Neural cell (in vitro differentiated cells): Measurements from ENCODE around the gene ACSM5. TPM values are rescaled to one million over a fixed set of nuclear protein-coding genes. Genes with fewer than 3 reads are reported as not detected.
"Not testable (repeated sequence)": the region's sequence is repeated elsewhere in the genome, so short reads cannot be mapped to it uniquely, and the experiment has no call there.

ENCODE experiments used
- H2AFZ ChIP-seq: fragments of 200-600, 300-800 bp; sonication (generic), shearing (Covaris generic); 2 replicates; pipeline ENCODE4 v1.6.0; 2014; ENCODE audit warnings: low read depth, mild to moderate bottlenecking, antibody characterized with exemption, low read length, moderate library complexity
- H3F3A ChIP-seq: fragments of 200-600 bp; shearing (Covaris generic); 2 replicates; pipeline ENCODE4 v1.6.1; 2016; ENCODE audit warnings: mild to moderate bottlenecking, moderate library complexity, mixed read lengths, antibody characterized with exemption, low read length; ENCODE audit not compliant: insufficient read depth, poor library complexity, severe bottlenecking
- H3K27ac ChIP-seq: fragments of 200-600, 300-800 bp; sonication (generic), shearing (Covaris generic); 2 replicates; pipeline ENCODE4 v1.5.1; 2014; ENCODE audit warnings: mild to moderate bottlenecking, low read length, moderate library complexity
- H3K27me3 ChIP-seq: fragments of 300-800, 200-600 bp; sonication (generic), shearing (Covaris generic); 2 replicates; pipeline ENCODE4 v1.6.0; 2014; ENCODE audit warnings: mild to moderate bottlenecking, low read depth, low read length, moderate library complexity; ENCODE audit not compliant: insufficient read depth
- H3K36me3 ChIP-seq: fragments of 300-800, 200-600 bp; sonication (generic), shearing (Covaris generic); 2 replicates; pipeline ENCODE4 v1.5.1; 2014; ENCODE audit warnings: mild to moderate bottlenecking, antibody characterized with exemption, low read length, moderate library complexity; ENCODE audit not compliant: insufficient read depth
- H3K4me2 ChIP-seq: fragments of 300-800, 200-600 bp; sonication (generic), shearing (Covaris generic); 2 replicates; pipeline ENCODE4 v1.6.0; 2014; ENCODE audit warnings: mild to moderate bottlenecking, low read length
- H3K4me3 ChIP-seq: fragments of 300-800, 200-600 bp; sonication (generic), shearing (Covaris generic); 2 replicates; pipeline ENCODE4 v1.5.1; 2014; ENCODE audit warnings: mild to moderate bottlenecking, low read length, moderate library complexity
- H3K79me2 ChIP-seq: fragments of 200-600 bp; shearing (Covaris generic); replicated peaks from 2 replicates; pipeline ENCODE4 v1.6.0; 2014; ENCODE audit warnings: mild to moderate bottlenecking, low read length, moderate library complexity; ENCODE audit not compliant: insufficient read depth
- H3K9ac ChIP-seq: fragments of 300-800, 200-600 bp; sonication (generic), shearing (Covaris generic); 2 replicates; pipeline ENCODE4 v1.6.1; 2016; ENCODE audit warnings: mild to moderate bottlenecking, low read length, mixed read lengths
- H3K9me2 ChIP-seq: fragments of 200-600 bp; shearing (Covaris generic); 2 replicates; pipeline ENCODE4 v1.6.1; 2016; ENCODE audit warnings: mild to moderate bottlenecking, low read length, mixed read lengths; ENCODE audit not compliant: insufficient read depth
- H3K9me3 ChIP-seq: fragments of 200-600, 300-800 bp; sonication (generic), shearing (Covaris generic); 2 replicates; pipeline ENCODE4 v1.6.1; 2016; ENCODE audit warnings: mild to moderate bottlenecking, mixed run types, low read length, moderate library complexity, mixed read lengths
- H4K20me1 ChIP-seq: fragments of 200-600 bp; shearing (Covaris generic); 2 replicates; pipeline ENCODE4 v1.6.1; 2016; ENCODE audit warnings: mild to moderate bottlenecking, mixed run types; ENCODE audit not compliant: insufficient read depth
- polyA plus RNA-seq: library from polyadenylated mRNA; depleted of rRNA; stranded (reverse); fragments of >200 nt; gene quantifications from 2 replicates; pipeline ENCODE4 v1.2.3, GENCODE V29; 2014

ACSM5 gene
- polyA plus RNA-seq, 1 donor from 2014 or later, result not detected

- not testable (repeated sequence) for H3K36me3 ChIP-seq, H4K20me1 ChIP-seq, H3K4me2 ChIP-seq, H3K9ac ChIP-seq, H3K79me2 ChIP-seq, H3K27me3 ChIP-seq, H3K4me3 ChIP-seq, H3F3A ChIP-seq, H3K27ac ChIP-seq, H3K9me2 ChIP-seq, H3K9me3 ChIP-seq, H2AFZ ChIP-seq
Measured at GRCh38 chr16:20459227-20459626, 49.9 kb downstream of the ACSM5 start.

- H3K9ac ChIP-seq, H3K9me2 ChIP-seq, H3K4me2 ChIP-seq, H2AFZ ChIP-seq, H4K20me1 ChIP-seq, H3K4me3 ChIP-seq, H3K27me3 ChIP-seq, H3K27ac ChIP-seq, H3K79me2 ChIP-seq, H3K36me3 ChIP-seq, H3F3A ChIP-seq, H3K9me3 ChIP-seq: not testable (repeated sequence)
Measured at GRCh38 chr16:20460313-20460712, 51.0 kb downstream of the ACSM5 start.

DNA sequence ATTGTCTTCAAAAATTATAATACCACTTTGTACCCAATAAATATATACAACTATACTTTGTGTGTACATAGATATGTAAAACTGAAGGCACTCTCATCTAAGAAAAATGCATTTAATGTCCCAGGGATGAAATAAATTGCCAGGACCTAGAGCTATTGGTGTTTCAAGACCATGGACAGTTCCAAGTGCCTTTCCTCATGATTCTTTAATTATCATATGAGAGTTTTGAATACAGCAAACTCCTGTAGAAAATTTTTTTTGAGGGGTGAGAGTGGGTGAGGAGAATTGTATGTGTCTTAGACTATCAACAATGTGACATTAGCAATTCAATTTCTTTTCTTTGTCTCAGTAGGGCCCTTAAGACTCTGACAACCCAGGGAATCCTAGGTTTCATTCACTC is 59.6 kb downstream of the ACSM5 start:
- H3K9me2 ChIP-seq, H3F3A ChIP-seq, H3K36me3 ChIP-seq, H3K27me3 ChIP-seq, H4K20me1 ChIP-seq, H3K4me3 ChIP-seq, H3K9me3 ChIP-seq, H3K27ac ChIP-seq, H3K9ac ChIP-seq, H3K4me2 ChIP-seq, H2AFZ ChIP-seq, H3K79me2 ChIP-seq: not testable (repeated sequence)

- not testable (repeated sequence) for H3K9ac ChIP-seq, H3K36me3 ChIP-seq, H3K27ac ChIP-seq, H3K9me2 ChIP-seq, H4K20me1 ChIP-seq, H2AFZ ChIP-seq, H3K4me2 ChIP-seq, H3F3A ChIP-seq, H3K79me2 ChIP-seq, H3K4me3 ChIP-seq, H3K9me3 ChIP-seq, H3K27me3 ChIP-seq
Measured at GRCh38 chr16:20469930-20470329, 60.6 kb downstream of the ACSM5 start.

GRCh38 chr16:20470732-20471131 is 61.4 kb downstream of the ACSM5 start:
- H3K27me3 ChIP-seq, H3K79me2 ChIP-seq, H3K9ac ChIP-seq, H3K27ac ChIP-seq, H3F3A ChIP-seq, H4K20me1 ChIP-seq, H2AFZ ChIP-seq, H3K4me2 ChIP-seq, H3K9me2 ChIP-seq, H3K4me3 ChIP-seq, H3K36me3 ChIP-seq, H3K9me3 ChIP-seq: not testable (repeated sequence)

- not testable (repeated sequence) for H3K27me3 ChIP-seq, H3K4me2 ChIP-seq, H3K4me3 ChIP-seq, H3K27ac ChIP-seq, H3K9me2 ChIP-seq, H3K79me2 ChIP-seq, H3F3A ChIP-seq, H4K20me1 ChIP-seq, H3K36me3 ChIP-seq, H3K9ac ChIP-seq, H3K9me3 ChIP-seq, H2AFZ ChIP-seq
Measured at GRCh38 chr16:20477188-20477744, 67.9 kb downstream of the ACSM5 start.

DNA sequence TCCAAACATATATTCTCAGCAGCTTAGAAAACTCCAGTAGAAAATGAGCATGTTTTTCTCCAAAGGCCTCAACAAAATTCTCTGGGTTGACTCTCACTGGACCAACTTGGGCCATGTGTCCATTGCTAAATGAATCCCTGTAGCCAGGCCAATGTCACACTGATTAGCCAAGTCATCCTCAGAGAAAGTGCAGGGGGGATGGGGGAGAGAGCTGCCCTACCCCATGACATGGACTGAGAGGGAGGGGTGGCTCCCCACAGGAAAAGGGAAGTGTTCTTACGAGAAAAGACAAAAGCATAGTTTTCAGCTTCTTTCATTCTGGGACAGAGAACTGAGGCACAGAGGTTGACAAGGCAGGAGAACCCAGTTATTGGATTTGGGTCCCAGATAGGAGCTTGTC is 74.7 kb downstream of the ACSM5 start:
- not testable (repeated sequence) for H2AFZ ChIP-seq, H3K9me2 ChIP-seq, H3K9me3 ChIP-seq, H3K36me3 ChIP-seq, H3K9ac ChIP-seq, H3K27ac ChIP-seq, H3K79me2 ChIP-seq, H3K4me3 ChIP-seq, H3K4me2 ChIP-seq, H3F3A ChIP-seq, H3K27me3 ChIP-seq, H4K20me1 ChIP-seq
